GM18867 (cell line): Measurements from ENCODE around the gene GLRX.
A peak's percentile ranks its signal among the peaks of the same experiment; 100 is the strongest.

ENCODE experiments used
- ATAC-seq: cut with Tn5 transposase; IDR thresholded peaks from one replicate; pipeline ENCODE4 v1.9.1; 2021; ENCODE audit warnings: mild to moderate bottlenecking, moderate library complexity; ENCODE audit not compliant: unreplicated experiment

The GLRX gene

GRCh38 chr5:95784514-95785302 lies 37.8 kb downstream of the GLRX start:
- no peak for ATAC-seq

DNA sequence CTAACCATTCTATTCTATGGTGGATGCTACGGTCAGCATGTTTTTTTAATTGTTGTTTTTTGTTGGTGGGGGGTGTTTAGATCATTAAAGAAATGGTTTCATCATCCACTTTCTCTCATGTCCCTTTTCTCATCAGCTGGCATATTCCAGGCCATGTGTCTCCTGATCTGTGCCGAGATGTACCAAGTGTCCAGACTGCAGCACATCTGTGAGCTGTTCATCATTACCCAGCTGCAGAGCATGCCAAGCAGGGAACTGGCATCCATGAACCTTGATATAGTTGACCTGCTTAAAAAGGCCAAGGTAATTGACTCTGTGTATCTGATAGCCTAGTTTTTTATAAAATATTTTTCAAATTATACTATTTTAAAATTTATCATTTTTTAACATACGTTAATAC lies 38.9 kb downstream of the GLRX start:
- no peak for ATAC-seq

- ATAC-seq, result no peak
Observed at GRCh38 chr5:95782181-95782580, 40.3 kb downstream of the GLRX start.

DNA sequence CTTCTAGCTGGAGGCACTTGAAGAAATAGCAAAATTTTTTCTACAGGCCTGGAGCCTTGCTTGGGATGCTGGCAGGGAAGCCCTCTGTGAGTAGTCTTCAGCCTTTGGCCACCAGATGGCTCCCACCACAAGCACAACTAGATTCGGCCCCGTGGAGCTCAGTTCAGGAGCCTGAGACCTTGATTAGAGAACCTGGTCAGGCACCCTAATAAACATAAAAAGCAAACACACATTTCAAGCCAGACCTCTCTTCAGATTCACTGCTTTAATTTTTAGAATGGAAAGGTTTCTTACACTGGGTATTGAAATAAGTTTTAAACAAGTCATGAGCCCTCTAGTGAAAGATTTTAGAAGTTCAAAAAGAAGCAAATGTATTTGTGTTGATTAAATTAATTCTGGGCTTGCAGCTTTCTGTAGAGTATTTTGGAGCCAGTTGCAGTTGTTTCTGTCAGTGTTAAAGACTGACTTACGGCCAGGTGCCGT lies 41.4 kb downstream of the GLRX start:
- ATAC-seq, result peak; percentile 97

- no peak for ATAC-seq
Observed at GRCh38 chr5:95780597-95780996, 41.9 kb downstream of the GLRX start.

DNA sequence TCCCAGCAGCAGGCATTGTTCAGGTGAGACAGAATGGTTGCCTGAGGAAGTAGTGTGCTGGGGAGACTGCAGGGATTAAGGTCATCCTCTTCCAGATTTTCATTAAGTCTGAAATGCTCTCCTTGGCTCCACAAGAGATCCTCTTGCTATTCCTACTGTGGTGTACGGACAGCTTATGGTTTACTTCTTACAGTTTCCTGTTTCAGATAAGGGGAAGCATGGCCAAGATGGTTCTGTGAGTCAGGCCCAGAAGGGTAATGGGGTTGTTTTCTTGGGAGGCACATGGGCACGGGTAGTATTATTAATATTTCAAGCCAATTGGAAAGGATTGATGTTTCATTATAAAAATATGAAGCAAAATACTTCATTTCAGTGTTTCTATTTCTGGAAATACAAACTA lies 42.9 kb downstream of the GLRX start:
- ATAC-seq, result no peak

DNA sequence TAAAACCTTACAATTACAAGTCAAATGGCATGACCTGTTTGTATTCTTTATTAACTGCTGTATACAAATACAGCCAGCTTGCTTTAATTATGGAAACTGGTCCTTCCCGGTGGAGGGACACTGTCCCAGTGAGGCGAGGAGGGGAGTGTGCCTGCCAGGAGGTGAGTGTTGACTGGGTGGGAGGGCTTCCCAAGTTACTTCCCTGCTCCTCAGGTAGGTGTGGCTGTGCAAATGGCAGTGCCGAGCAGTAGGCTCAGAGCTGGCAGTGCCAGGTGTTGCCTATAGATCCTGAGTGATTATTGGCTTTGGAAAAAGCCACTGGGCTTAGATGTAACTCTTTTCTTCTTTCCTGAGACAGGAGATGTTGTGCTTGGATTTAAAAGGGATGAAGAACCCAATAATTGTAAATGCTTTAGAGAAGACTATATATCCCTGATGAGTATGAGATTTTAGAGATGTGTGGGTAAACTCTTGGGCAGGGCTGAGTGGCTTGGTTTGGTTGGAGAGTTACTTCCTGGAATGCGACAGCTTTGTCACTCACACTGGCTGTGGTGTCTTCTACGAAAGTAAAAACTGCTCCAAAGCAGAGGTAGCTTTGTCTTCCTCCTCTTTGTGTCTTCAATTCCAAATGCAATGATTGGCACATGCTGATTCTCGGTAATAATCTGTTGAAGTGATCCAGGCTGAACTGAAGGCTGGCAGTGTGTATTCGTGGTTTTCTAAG lies 43.7 kb downstream of the GLRX start:
- no peak for ATAC-seq

DNA sequence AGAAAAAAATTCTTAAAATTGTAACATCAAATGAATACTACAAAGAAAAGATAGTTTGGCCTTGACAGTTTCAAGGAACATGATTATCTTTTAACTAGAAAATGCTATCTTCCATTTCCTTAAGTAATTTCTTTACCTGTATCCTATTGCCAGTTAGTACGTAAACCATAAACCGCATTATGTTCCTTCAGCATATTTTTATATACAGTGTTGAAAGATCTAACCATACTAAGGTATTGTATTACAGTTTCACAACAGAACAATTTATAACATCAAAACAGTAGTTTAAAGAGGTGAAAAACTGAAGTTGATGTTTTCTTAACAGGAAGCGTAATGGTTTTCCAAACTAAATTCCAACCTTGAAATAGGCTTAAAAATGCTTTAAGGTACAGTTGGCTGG lies 45.1 kb downstream of the GLRX start:
- ATAC-seq, result no peak

- ATAC-seq, result no peak
Observed at GRCh38 chr5:95773335-95774059, 49.0 kb downstream of the GLRX start.

- no peak for ATAC-seq
Observed at GRCh38 chr5:95771892-95772291, 50.6 kb downstream of the GLRX start.

DNA sequence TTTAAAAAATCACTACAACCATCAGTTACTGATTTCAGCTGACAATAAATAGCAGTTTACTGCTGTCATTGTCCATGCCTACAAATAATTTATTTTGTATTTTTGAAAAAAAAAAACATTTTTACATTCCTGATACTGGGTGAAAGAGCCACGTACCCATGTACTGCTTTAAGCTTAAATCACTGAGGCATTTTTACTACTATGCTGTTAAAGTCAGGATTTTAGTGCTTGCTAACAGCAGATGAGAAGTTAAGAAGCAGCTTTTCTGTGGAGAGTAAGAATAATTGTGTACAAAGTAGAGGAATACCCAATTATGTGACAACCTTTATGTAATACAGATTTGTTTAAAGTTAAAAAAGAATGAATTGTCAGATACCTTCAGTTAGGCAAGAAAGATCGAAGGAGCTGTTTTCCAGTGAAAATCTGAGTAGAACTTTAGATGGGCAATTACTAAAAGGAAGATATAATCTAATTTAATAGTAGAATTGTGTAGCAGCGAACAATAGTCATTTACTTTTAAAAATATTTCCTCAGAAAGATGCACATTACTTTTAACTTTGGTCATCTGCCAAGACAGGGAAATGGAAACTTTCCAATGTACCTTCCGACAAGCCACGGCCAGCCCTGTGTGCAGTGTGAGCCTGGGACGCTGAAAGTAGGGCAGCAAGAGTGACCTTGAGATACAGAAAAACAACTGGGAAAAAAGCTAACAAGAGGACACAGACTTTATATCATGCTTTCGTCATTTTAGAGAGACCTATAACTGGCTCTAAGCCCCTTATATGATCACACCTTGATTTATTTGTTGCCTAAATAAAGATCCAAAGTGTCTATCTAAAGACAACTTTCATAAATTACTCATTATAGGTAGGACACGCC lies 51.5 kb downstream of the GLRX start:
- ATAC-seq, result no peak

DNA sequence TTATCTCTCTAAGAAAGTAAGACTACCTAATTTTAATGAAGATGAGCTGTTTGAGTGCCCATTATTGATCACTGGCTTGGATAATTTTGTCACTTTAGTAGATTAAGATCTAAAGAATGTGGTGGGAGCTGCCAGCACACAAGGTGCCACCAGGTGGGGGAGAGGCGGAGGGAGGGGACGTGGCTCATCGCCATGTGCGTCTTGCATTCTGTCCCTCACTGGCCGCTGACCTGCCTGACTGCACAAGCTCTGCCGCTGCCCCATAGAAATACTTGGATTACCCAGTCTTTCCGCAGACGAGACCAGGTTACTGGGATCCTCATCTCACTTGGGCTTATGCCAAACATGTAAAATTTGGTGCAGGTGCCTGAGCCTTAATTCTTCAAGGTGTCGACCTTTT lies 53.8 kb downstream of the GLRX start:
- ATAC-seq, result no peak

- ATAC-seq, result no peak
Observed at GRCh38 chr5:95763941-95764340, 58.6 kb downstream of the GLRX start.
